Right forelimb (tissue), 1 donor: Measurements from ENCODE around the gene DGCR2.
"Not testable (repeated sequence)": the region's sequence is repeated elsewhere in the genome, so short reads cannot be mapped to it uniquely, and the experiment has no call there.

Source experiments
- DNase-seq: peaks from one replicate; pipeline ENCODE4 v3.0.0-alpha.2; 2018

Gene DGCR2

GRCh38 chr22:19107730-19108074 is 14.5 kb downstream of the DGCR2 start:
- peak; percentile 19 for DNase-seq

- DNase-seq = peak; percentile 24
These were observed 15.1 kb downstream of the DGCR2 start for GRCh38 chr22:19106886-19107729.

- DNase-seq = peak; percentile 16
These were observed 16.1 kb downstream of the DGCR2 start for GRCh38 chr22:19105867-19106802.

DNA sequence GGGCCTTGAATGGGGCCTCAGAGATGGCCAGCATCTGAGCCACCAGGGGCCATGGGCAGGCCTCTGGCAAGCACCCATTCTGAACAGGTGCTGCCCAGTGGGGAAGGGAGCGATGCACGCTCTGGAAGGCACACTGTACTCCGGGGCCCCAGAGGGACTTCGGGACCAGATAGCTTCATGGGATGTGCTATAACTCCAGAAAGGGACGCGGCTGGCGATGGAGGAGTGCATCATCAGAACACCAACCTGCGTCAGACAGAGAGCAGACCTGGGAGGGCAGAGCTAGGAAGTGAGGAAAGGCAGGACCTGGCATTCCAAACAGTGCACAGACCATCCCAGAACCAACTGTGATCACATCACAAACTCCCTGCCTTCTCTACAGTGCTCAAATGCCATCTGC is 16.8 kb downstream of the DGCR2 start:
- DNase-seq = peak; percentile 5

- DNase-seq = no peak
These were observed 18.1 kb downstream of the DGCR2 start for GRCh38 chr22:19103880-19104821.

DNA sequence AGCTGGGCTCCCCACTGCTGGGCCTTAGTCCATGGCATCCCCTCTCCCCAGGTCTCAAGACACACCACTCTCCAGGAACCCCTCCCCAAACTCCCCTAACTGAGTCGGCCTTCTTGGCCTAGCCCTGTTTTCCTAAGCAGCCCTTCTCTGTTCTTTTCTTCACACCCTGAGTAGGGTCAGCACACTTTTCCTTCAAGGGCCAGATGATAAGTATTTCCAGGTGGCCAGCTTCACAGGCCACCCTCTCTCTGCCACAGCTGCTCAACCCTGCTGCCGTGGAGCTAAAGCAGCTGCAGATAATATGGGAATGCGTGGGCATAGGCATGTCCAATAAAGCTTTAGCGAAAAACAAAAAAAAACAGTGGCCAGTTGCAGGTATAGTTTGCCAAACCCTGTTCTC is 24.1 kb downstream of the DGCR2 start:
- no peak for DNase-seq

- no peak for DNase-seq
These were observed 24.7 kb downstream of the DGCR2 start for GRCh38 chr22:19097518-19097917.

GRCh38 chr22:19096555-19096954 is 25.7 kb downstream of the DGCR2 start:
- no peak for DNase-seq

DNA sequence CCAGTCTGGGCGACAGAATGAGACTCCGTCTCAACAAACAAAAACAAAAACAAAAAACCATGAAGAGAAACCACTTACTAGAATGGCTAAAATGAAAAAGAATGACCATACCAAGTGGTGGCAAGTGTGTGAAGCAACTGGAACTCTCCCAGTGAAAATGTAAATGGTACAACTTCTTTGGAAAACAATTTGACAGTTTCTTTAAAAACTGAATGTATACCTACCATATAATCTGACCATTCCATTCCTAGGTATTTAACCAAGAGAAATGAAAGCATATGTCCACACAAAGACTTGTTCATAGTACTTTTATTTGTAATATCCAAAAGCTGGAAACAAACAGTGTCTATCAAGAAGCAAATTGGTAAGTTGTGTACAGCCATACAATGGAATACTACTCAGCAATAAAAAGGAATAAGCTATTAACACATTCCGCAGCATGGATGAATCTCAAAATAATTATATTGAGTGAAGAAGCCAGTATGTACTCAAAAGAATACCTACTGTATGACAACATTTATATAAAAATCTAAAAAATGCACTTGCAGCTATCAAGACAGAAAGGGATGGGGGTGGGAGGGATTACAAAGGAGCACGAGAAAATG is 27.7 kb downstream of the DGCR2 start:
- no peak for DNase-seq

DNA sequence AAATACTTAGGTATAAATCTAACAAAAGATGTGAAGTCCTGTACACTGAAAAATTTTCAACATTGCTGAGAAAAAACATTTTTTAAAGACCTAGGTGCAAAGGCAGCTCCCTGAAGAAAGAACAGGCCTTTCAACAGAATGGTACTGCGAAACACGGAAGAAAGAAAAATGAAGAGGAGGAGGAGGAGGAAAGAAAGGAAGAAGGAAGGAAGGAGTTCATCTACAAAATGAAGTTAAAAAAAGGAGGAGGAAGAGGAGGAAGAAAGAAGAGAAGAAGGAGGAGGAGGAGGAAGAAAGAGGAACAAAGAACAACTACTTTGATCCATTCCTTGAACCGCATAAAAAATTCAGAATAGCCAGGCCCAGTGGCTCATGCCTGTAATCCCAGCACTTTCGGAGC is 29.5 kb downstream of the DGCR2 start:
- no peak for DNase-seq

GRCh38 chr22:19090586-19091127 is 31.6 kb downstream of the DGCR2 start:
- no peak for DNase-seq

- no peak for DNase-seq
These were observed 32.0 kb downstream of the DGCR2 start for GRCh38 chr22:19090183-19090582.

DNA sequence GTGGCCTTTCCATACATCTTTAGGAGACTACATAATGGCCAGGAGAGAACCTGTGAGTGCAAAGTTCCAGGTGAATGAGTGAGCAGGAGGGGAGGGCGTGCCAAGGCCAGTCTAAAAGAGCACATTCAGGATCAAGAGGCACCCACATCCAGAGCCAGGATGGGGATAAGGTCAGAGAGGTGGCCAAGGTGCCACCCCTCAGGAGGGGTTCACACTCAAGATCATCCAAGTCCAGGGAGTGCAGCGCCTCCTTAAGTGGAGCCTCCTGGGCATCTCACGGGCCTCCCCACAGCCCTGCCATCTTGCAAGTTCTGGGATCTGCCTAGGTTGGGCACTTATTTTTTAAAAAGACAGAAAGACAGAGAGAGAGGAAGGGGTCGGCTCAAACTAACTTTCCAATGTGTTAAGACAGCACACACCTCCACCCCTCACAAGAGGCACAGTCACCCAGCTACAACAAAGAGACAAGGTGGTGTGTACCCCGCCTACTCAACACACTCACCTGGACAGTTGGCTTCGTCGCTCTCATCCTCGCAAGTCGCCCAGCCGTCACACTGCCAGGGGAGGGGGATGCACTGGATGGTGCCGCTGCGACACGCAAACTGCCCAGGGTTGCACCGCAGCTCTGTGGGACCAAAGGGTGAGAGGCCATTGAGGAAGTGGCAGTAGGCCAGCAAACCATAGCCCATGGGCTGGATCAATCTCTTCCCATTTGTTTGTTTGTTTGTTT is 33.2 kb downstream of the DGCR2 start:
- no peak for DNase-seq

GRCh38 chr22:19086896-19087295 is 35.3 kb downstream of the DGCR2 start:
- DNase-seq = no peak

DNA sequence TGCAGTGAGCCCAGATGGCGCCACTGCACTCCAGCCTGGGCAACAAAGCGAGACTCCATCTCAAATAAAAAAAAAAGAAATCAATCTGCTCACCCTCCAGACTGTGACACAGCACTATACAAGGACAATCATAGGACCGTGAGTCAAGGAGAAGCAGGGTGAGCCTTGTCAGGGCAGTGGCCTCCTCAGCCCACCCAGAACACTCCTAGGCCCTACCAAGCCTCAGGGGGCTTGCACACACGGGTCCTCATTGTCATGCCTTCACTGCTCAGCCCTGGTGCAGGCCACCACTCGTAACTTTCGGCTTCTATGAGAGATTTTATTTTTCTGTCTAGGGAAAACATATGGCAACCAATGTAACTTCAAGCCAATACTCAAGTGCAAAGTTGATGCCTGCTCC is 35.8 kb downstream of the DGCR2 start:
- no peak for DNase-seq

- no peak for DNase-seq
These were observed 36.9 kb downstream of the DGCR2 start for GRCh38 chr22:19085233-19085718.

DNA sequence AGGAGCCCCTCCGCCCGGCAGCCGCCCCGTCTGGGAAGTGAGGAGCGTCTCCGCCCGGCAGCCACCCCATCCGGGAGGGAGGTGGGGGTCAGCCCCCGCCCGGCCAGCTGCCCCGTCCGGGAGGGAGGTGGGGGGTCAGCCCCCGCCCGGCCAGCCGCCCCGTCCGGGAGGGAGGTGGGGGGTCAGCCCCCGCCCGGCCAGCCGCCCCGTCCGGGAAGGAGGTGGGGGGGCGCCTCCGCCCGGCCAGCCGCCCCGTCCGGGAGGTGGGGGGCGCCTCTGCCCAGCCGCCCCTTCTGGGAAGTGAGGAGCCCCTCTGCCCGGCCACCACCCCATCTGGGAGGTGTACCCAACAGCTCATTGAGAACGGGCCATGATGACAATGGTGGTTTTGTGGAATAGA is 37.6 kb downstream of the DGCR2 start:
- DNase-seq = not testable (repeated sequence)

GRCh38 chr22:19084126-19084525 is 38.1 kb downstream of the DGCR2 start:
- not testable (repeated sequence) for DNase-seq

DNA sequence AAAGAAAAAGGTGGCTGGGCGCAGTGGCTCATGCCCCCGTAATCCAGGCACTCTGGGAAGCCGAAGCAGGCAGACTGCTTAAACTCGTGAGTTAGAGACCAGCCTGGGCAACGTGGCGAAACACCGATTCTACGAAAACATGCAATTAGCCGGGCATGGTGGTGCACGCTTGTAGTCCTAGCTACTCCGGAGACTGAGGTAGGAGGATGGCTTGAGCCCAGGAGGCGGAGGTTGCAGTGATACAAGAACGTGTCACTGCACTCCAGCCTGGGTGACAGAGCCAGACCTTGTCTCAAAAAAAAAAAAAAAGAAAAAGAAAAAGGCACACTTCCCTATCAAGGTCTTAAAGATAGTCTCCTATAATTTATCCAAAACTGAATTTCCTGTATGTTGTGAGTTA is 39.4 kb downstream of the DGCR2 start:
- no peak for DNase-seq

- no peak for DNase-seq
These were observed 40.1 kb downstream of the DGCR2 start for GRCh38 chr22:19082101-19082500.

- DNase-seq = no peak
These were observed 40.9 kb downstream of the DGCR2 start for GRCh38 chr22:19081351-19081750.
